Renal pelvis (tissue), 4 donors: Measurements from ENCODE around the gene C3orf20. TPM values are rescaled to one million over a fixed set of nuclear protein-coding genes. Genes with fewer than 3 reads are reported as not detected.
"Not testable (repeated sequence)": the region's sequence is repeated elsewhere in the genome, so short reads cannot be mapped to it uniquely, and the experiment has no call there.

Experiments used
- DNase-seq: peaks from one replicate; pipeline ENCODE4 v3.0.0-alpha.2; 2013
- polyA plus RNA-seq, 3 donors: library from polyadenylated mRNA; unstranded; fragments of 120-200 nt; gene quantifications; one replicate each; pipeline ENCODE4 v1.2.1, GENCODE V29; 2013; ENCODE audit not compliant: insufficient read length in 3 of 3

The C3orf20 gene
- polyA plus RNA-seq, 3 donors: 0.19 to 0.77 (median 0.25) TPM

GRCh38 chr3:14795996-14796395 is 121.1 kb downstream of the C3orf20 start:
- no peak for DNase-seq

GRCh38 chr3:14796403-14797077 is 121.6 kb downstream of the C3orf20 start:
- DNase-seq: no peak

- DNase-seq: no peak
These were observed 122.8 kb downstream of the C3orf20 start for GRCh38 chr3:14797731-14798130.

GRCh38 chr3:14798231-14798630 is 123.3 kb downstream of the C3orf20 start:
- DNase-seq: no peak

GRCh38 chr3:14799146-14799545 is 124.2 kb downstream of the C3orf20 start:
- no peak for DNase-seq

GRCh38 chr3:14801031-14801430 is 126.1 kb downstream of the C3orf20 start:
- DNase-seq: no peak

- DNase-seq: no peak
These were observed 126.9 kb downstream of the C3orf20 start for GRCh38 chr3:14801668-14802380.

- no peak for DNase-seq
These were observed 127.4 kb downstream of the C3orf20 start for GRCh38 chr3:14802381-14802731.

- DNase-seq: no peak
These were observed 128.4 kb downstream of the C3orf20 start for GRCh38 chr3:14803101-14803980.

- DNase-seq: no peak
These were observed 129.3 kb downstream of the C3orf20 start for GRCh38 chr3:14803981-14804834.

- DNase-seq: no peak
These were observed 130.2 kb downstream of the C3orf20 start for GRCh38 chr3:14804835-14805780.

GRCh38 chr3:14805961-14806537 is 131.1 kb downstream of the C3orf20 start:
- DNase-seq: no peak

GRCh38 chr3:14806641-14807263 is 131.8 kb downstream of the C3orf20 start:
- DNase-seq: no peak

GRCh38 chr3:14808025-14808424 is 133.1 kb downstream of the C3orf20 start:
- DNase-seq: no peak

GRCh38 chr3:14808502-14809266 is 133.7 kb downstream of the C3orf20 start:
- DNase-seq: no peak

GRCh38 chr3:14809611-14810010 is 134.7 kb downstream of the C3orf20 start:
- DNase-seq: not testable (repeated sequence)

- no peak for DNase-seq
These were observed 135.3 kb downstream of the C3orf20 start for GRCh38 chr3:14810070-14810791.
